Neural progenitor cell (in vitro differentiated cells): ENCODE results near the gene ST3GAL4.

Experiments
- EZH2 ChIP-seq: fragments of 200-600 bp; sonication (generic); IDR thresholded peaks from 2 replicates; pipeline ENCODE4 v1.6.1; 2017; ENCODE audit warnings: antibody characterized with exemption, mild to moderate bottlenecking, moderate library complexity
- EZH2phosphoT487 ChIP-seq: fragments of 200-600 bp; sonication (generic); IDR thresholded peaks from 2 replicates; pipeline ENCODE4 v1.6.1; 2017; ENCODE audit warnings: antibody characterized with exemption
- TF ChIP-seq, protein P1 (sequence below): fragments of 200-600 bp; sonication (generic); IDR thresholded peaks from 2 replicates; pipeline ENCODE4 v1.5.1; 2017; ENCODE audit warnings: antibody characterized with exemption, mild to moderate bottlenecking

DNA sequence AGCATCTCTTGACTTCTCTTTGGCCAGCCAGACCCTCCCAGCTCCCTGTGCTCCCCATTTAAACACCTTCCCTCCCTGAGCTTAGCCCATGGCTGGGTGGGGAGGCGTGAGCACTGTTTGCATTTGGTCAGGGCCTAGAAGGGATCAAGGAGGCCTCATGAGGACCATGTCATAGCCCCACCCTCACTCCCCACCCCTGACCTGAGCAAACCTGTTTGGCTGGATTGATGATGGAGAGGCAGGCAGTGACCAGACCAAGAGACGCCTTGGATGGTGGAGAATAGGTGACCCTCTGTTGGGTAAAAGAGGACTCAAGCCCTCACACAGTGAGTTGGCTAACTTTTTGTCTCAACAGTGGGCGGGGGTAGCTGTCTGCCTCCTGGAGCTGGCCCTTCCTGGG lies 49.9 kb downstream of the ST3GAL4 start:
- TF ChIP-seq EZH2 (no peak), EZH2phosphoT487 (no peak)
- TF ChIP-seq, protein P1, sequence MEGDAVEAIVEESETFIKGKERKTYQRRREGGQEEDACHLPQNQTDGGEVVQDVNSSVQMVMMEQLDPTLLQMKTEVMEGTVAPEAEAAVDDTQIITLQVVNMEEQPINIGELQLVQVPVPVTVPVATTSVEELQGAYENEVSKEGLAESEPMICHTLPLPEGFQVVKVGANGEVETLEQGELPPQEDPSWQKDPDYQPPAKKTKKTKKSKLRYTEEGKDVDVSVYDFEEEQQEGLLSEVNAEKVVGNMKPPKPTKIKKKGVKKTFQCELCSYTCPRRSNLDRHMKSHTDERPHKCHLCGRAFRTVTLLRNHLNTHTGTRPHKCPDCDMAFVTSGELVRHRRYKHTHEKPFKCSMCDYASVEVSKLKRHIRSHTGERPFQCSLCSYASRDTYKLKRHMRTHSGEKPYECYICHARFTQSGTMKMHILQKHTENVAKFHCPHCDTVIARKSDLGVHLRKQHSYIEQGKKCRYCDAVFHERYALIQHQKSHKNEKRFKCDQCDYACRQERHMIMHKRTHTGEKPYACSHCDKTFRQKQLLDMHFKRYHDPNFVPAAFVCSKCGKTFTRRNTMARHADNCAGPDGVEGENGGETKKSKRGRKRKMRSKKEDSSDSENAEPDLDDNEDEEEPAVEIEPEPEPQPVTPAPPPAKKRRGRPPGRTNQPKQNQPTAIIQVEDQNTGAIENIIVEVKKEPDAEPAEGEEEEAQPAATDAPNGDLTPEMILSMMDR: no peak
